ENCODE data around the gene MAG.

Gene MAG

GRCh38 chr19:35300339-35300649 lies 8.3 kb downstream of the MAG start:
- no peak for DNase-seq

- DNase-seq = no peak
Measured at GRCh38 chr19:35301961-35302360, 10.0 kb downstream of the MAG start.

DNA sequence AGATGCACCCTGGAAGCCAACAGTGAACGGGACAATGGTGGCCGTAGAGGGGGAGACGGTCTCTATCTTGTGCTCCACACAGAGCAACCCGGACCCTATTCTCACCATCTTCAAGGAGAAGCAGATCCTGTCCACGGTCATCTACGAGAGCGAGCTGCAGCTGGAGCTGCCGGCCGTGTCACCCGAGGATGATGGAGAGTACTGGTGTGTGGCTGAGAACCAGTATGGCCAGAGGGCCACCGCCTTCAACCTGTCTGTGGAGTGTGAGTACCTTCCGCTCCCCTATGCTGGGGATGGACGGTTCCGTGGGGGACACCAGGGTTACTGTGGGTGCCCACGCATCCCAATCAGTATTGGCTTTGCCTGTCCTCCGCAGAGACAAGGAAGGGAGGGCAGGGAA lies 10.5 kb downstream of the MAG start:
- no peak for DNase-seq

DNA sequence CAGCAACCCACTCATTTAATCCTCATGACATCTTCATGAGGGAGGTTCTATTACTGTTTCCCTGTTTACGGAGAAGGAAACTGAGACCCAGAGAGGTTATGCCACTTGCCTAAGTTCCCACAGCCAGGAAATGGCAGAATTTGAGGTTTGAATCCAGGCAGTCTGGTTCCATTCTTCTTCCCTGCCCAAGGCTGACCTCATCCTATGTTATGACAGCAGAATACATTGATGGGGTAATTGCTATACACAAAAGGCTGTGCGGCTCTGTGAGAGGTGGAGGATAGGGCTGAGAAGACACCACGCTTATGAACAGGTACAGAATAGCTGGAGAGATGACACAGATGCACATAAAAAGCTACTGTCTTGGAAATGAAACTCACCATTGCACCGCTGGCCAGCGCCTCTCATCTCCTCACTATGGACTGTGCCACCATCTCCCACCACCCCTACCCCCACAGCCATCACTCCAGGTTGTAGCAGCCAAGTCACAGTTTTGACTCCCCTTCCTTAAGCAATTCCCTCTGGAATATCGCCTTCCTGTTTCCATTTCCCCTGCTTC lies 11.5 kb downstream of the MAG start:
- DNase-seq = no peak

GRCh38 chr19:35304036-35304435 lies 12.1 kb downstream of the MAG start:
- DNase-seq = no peak

DNA sequence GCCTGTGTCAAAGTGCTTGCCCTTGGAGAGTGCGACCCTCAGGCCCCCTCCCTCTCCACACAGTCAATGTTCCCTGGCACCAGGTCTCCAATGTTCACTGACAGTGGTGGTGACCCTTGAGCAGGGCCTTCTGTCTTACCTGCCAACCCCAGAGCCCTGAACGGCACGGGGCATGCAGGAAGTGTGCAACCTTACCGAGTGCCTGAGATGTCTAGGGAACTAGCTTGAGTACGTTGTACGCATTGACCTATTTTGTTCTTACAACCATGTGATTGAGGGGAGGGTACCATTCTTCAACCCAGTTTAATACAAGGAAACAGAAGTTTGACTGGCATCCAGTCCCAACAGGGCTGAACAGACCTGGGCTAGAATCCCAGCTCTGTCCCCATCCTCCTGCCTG lies 13.2 kb downstream of the MAG start:
- no peak for DNase-seq

- no peak for DNase-seq
Measured at GRCh38 chr19:35306473-35307246, 14.7 kb downstream of the MAG start.

DNA sequence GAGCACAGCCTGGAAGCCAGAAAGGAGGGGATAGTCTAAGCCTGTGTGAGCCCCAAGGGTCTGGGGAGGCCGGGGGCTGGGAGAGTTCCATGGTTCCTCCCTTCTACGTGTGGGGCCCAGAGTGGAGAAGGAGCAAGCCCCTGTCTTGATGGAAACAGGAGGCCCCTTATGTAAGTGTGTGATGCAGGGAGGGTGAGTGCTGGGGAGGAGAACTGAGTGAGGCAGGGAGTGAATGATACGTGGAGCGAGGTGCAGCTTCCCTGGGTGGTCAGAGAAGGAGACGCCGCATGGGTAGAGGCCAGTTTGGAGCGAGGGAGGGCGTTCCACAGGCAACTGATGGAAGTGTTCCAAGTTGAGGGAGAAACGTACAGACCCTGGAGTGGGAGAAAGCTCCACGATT lies 16.0 kb downstream of the MAG start:
- DNase-seq = no peak

DNA sequence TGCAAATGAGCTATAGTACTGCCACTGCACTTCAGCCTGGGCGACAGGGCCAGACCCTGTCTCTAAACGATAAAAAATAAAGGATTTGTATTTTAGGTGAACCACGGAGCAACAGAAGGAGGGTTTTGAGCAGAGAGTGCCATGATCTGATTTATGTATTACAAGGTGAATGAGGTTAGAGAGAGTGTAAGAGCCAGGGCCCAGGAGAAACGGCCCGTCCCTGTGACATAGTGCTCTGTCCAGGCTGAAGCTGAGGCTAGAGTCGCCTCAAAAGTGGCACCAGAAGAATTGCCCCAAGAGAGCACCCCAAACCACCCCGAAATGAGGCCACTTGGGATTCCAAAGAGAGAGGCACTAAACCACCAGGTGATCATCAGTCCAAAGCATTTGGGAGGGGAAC lies 16.9 kb downstream of the MAG start:
- no peak for DNase-seq

DNA sequence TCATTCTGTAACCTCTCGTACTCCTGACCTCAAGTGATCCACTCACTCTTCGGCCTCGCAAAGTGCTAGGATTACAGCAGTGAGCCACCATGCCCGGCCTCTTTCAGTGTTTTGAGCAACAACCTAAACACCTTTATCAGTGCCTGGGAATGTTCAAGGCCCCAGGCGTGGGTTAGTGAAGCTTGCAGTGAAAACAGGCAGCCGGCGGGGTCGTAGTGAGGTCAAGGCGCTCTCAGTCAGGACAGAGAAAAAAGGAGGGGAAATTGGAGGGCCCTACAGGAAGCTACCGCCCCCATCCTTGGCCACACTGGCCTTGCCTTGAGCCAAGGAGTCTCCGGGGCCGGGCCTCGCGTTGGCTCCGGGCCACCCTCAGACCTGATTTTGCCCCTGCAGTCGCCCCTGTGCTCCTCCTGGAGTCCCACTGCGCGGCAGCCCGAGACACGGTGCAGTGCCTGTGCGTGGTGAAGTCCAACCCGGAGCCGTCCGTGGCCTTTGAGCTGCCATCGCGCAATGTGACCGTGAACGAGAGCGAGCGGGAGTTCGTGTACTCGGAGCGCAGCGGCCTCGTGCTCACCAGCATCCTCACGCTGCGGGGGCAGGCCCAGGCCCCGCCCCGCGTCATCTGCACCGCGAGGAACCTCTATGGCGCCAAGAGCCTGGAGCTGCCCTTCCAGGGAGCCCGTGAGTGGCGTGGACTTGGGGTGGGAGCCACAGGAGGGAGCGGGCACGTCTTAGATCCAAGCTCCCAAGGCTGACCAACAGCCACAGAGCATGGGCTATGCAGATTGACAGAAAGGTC lies 17.7 kb downstream of the MAG start:
- DNase-seq = no peak

- no peak for DNase-seq
Measured at GRCh38 chr19:35310331-35310730, 18.4 kb downstream of the MAG start.

GRCh38 chr19:35310811-35311465 lies 19.0 kb downstream of the MAG start:
- DNase-seq = no peak

DNA sequence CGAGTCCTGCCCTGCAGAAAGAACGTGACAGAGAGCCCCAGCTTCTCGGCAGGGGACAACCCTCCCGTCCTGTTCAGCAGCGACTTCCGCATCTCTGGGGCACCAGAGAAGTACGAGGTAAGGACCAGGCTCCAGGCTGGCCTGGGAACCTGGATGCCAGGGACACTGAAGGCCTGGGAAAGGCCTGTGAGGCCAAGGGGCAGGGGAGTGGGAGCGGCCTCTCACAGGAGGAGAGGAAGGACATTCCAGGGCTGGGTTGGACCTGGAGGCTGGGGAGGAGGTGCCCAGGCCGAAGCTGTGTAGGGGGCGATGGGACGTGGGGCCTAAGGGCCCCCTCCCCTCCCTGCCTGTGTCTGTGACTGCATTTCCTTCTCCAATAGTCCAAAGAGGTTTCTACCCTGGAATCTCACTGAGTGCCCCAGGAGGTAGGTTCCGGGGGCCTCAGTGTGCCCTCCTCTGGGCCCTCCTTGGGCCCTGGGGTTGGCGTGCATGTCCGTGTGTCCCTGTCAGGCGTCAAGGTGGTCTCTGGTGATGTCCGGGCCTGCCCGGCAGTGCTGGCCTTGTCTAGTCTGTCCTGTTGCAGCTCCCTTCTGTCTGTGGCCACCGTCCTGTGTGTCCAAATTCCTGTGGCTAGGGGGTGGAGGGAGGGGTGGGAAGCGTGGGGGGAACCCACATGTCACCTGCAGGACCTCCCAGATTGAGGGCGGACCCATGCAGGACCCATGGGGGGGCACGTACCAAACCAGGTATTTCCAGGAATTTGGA lies 20.1 kb downstream of the MAG start:
- DNase-seq = no peak

GRCh38 chr19:35313587-35313986 lies 21.6 kb downstream of the MAG start:
- no peak for DNase-seq

GRCh38 chr19:35314031-35314430 lies 22.1 kb downstream of the MAG start:
- DNase-seq = no peak

DNA sequence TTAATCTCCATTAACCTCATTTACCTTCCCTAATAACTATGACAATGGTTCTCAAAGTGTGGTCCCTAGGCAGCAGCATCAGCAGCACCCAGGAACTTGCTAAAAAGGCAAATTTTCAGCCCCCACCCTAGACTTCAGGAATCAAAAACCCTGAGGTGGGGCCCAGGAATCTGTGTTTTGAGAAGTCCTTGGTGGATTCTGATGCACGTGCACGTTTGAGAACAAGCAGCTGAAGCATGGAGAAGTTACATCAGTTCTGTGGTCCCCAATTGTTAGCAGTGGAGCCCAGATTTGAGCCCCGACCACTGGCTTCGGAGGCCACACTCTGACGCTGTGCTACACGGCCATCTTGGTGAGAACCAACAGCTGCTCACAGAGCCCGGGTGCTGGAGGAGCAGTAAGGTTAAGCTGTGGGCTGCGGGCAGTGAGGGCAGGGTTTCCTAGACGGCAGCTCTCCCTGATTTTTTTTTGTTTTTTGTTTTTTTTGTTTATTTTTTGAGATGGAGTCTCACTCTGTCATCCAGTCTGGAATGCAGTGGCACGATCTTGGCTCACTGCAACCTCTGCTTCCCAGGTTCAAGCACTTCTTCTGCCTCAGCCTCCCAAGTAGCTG lies 23.0 kb downstream of the MAG start:
- no peak for DNase-seq

- no peak for DNase-seq
Measured at GRCh38 chr19:35315883-35316282, 23.9 kb downstream of the MAG start.

- no peak for DNase-seq
Measured at GRCh38 chr19:35316560-35316959, 24.6 kb downstream of the MAG start.

DNA sequence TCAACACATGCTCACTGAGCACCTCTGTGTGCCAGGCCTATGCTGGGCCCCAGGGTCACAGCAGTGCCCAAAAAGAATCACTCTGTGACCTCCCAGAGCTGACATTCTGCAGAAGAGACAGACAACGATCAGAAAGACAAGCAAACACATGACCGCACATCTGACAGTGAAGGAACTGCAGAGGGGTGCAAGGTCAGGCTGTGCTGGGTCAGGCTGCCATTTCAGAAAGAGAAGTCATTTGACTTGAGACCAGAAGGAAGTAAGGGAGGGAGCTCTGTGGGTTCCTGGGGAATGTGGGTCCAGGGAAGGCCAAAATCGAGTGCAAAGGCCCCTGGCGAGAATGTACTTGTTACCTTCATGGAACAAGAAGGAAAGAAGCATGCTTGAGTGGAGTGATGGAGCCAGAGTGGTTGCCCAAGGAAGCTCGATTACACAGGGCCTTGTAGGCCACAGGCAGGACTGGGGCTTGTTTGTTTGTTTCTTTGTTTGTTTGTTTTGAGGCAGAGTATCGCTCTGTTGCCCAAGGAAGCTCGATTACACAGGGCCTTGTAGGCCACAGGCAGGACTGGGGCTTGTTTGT lies 25.6 kb downstream of the MAG start:
- no peak for DNase-seq

- peak; percentile 28 for DNase-seq
Measured at GRCh38 chr19:35318679-35319448, 26.9 kb downstream of the MAG start.

GRCh38 chr19:35320065-35320713 lies 28.2 kb downstream of the MAG start:
- DNase-seq = no peak

Data from CD4-positive, alpha-beta T cell treated with Interleukin-17A for 1 hour (primary cell).